SU-DHL-6 (cell line): ENCODE results near the gene ANKRD42.

Experiments used
- H2AFZ ChIP-seq: fragments of 200-600 bp; sonication (generic); 2 replicates; pipeline ENCODE4 v1.6.1; 2014; ENCODE audit warnings: low read depth, mild to moderate bottlenecking, moderate library complexity, mixed read lengths, antibody characterized with exemption, low read length; ENCODE audit not compliant: severe bottlenecking
- H3F3A ChIP-seq: fragments of 200-600 bp; shearing (Covaris generic); 2 replicates; pipeline ENCODE4 v1.6.0; 2016; ENCODE audit warnings: antibody characterized with exemption, mild to moderate bottlenecking; ENCODE audit not compliant: insufficient read depth
- H3K27ac ChIP-seq: fragments of 200-600 bp; sonication (generic); 2 replicates; pipeline ENCODE4 v1.5.1; 2016; ENCODE audit warnings: low read depth, mild to moderate bottlenecking, low read length, moderate library complexity, mixed read lengths
- H3K27me3 ChIP-seq: fragments of 200-600 bp; sonication (generic), shearing (Covaris generic); 2 replicates; pipeline ENCODE4 v1.6.0; 2014; ENCODE audit warnings: mild to moderate bottlenecking, low read length
- H3K36me3 ChIP-seq: fragments of 200-600 bp; sonication (generic); 2 replicates; pipeline ENCODE4 v1.6.1; 2014; ENCODE audit warnings: mild to moderate bottlenecking, low read length, mixed read lengths
- H3K4me2 ChIP-seq: fragments of 300-600, 200-600 bp; shearing (Covaris generic), sonication (generic); 2 replicates; pipeline ENCODE4 v1.6.0; 2014; ENCODE audit warnings: low read length, low read depth, mild to moderate bottlenecking; ENCODE audit not compliant: poor library complexity, severe bottlenecking
- H3K4me3 ChIP-seq: fragments of 200-600 bp; sonication (generic); 2 replicates; pipeline ENCODE4 v1.5.1; 2014; ENCODE audit warnings: antibody characterized with exemption, low read length, mild to moderate bottlenecking, mixed read lengths; ENCODE audit not compliant: insufficient read depth, poor library complexity, severe bottlenecking
- H3K79me2 ChIP-seq: fragments of 200-600 bp; sonication (generic); 2 replicates; pipeline ENCODE4 v1.6.1; 2014; ENCODE audit warnings: mild to moderate bottlenecking, low read length, moderate library complexity; ENCODE audit not compliant: insufficient read depth
- H3K9ac ChIP-seq: fragments of 200-600 bp; sonication (generic); 2 replicates; pipeline ENCODE4 v1.7.0; 2014; ENCODE audit warnings: mild to moderate bottlenecking, low read length
- H3K9me2 ChIP-seq: fragments of 200-600 bp; sonication (generic); replicated peaks from 2 replicates; pipeline ENCODE4 v1.6.1; 2014; ENCODE audit warnings: low read length; ENCODE audit not compliant: insufficient read depth
- H3K9me3 ChIP-seq: fragments of 200-600 bp; sonication (generic); 2 replicates; pipeline ENCODE4 v1.6.1; 2014; ENCODE audit warnings: low read length, mixed read lengths; ENCODE audit not compliant: insufficient read depth
- H4K20me1 ChIP-seq: fragments of 200-600 bp; sonication (generic); 2 replicates; pipeline ENCODE4 v1.6.1; 2014; ENCODE audit warnings: low read depth, mild to moderate bottlenecking, antibody characterized with exemption, low read length, moderate library complexity, mixed read lengths
- EZH2phosphoT487 ChIP-seq: fragments of 200-600 bp; sonication (generic), shearing (Covaris generic); conservative IDR thresholded peaks from 2 replicates; pipeline ENCODE4 v1.6.1; 2018; ENCODE audit warnings: mild to moderate bottlenecking, antibody characterized with exemption, low read length, moderate library complexity, mixed read lengths
- TF ChIP-seq, protein P1 (sequence below): fragments of 200-600 bp; sonication (generic); IDR thresholded peaks from one replicate; pipeline ENCODE4 v1.5.1; 2017; ENCODE audit warnings: antibody characterized with exemption, mild to moderate bottlenecking, low read length, moderate library complexity; ENCODE audit not compliant: insufficient read depth, poor library complexity, severe bottlenecking

The ANKRD42 gene

DNA sequence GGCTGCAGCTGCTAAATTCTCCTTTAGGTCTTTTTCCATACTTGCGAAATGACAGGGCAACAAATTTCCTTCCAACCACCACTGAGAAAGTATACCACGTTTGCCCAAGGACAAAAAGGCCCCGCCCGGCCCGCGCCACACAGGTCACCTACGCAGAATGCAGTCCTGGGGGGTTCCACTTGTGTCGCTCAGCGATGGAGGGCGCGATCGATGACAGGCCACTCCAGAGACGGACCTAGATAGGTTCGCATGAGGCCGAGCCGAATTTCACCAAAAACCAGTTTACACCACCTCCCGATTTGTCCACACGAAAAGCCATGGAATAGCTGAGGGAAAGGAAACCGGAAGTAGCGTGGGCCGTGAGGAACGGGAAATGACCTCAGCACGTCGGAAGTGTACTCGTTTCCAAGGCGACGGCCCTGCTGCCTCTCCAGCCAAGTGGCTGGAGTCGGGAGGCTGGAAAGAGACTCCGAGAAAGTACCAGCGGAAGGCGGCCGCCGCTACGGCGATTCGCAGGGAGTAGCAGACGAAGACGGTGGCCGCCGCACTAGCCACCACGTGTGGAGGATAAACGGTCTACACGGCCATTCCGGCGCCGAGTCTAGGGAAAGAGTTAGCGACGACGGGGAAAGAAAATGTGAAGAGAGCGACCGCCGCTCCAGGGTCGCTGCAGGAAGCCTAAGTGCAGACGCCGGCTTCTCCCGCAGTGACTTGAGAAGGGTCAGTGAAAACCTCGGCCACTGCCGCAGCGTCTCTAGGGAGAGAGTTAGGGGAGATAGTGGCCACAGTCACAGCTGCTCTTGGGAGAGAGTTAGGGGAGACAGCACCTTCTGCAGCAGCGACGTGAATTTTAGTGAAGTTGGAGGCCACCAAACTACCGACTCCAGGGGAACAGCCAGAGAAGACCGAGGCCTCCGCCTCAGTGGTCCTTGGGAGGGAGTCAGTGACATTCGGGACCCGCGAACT, at the start of gene ANKRD42:
ANKRD42 (plus strand) TSS at position 398 of the 966 bp plus-strand sequence. CDS start 959 bp downstream, outside the sequence.
- Histone ChIP-seq H4K20me1 (no peaks in the 10 kb centered on the region), H3K27ac (peak within 1 kb of the TSS; percentile 31; the same call in 1 of the 2 replicates), H3K4me2 (peak within 1 kb of the TSS; percentile 75), H3K9ac (peak within 1 kb of the TSS; percentile 72), H3K9me3 (no peaks in the 10 kb centered on the region), H3K36me3 (peaks cover 3% of the 10 kb centered on the region; the same call in 1 of the 2 replicates), H3K4me3 (peak within 1 kb of the TSS; percentile 98), H3K27me3 (no peaks in the 10 kb centered on the region), H3F3A (peaks cover 9% of the 10 kb centered on the region; the same call in 1 of the 2 replicates), H2AFZ (peak within 1 kb of the TSS; percentile 94), H3K9me2 (no peaks in the 10 kb centered on the region), H3K79me2 (peaks cover 19% of the 10 kb centered on the region)
- TF ChIP-seq, protein P1, sequence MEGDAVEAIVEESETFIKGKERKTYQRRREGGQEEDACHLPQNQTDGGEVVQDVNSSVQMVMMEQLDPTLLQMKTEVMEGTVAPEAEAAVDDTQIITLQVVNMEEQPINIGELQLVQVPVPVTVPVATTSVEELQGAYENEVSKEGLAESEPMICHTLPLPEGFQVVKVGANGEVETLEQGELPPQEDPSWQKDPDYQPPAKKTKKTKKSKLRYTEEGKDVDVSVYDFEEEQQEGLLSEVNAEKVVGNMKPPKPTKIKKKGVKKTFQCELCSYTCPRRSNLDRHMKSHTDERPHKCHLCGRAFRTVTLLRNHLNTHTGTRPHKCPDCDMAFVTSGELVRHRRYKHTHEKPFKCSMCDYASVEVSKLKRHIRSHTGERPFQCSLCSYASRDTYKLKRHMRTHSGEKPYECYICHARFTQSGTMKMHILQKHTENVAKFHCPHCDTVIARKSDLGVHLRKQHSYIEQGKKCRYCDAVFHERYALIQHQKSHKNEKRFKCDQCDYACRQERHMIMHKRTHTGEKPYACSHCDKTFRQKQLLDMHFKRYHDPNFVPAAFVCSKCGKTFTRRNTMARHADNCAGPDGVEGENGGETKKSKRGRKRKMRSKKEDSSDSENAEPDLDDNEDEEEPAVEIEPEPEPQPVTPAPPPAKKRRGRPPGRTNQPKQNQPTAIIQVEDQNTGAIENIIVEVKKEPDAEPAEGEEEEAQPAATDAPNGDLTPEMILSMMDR: no peak
- TF ChIP-seq EZH2phosphoT487: no peak

DNA sequence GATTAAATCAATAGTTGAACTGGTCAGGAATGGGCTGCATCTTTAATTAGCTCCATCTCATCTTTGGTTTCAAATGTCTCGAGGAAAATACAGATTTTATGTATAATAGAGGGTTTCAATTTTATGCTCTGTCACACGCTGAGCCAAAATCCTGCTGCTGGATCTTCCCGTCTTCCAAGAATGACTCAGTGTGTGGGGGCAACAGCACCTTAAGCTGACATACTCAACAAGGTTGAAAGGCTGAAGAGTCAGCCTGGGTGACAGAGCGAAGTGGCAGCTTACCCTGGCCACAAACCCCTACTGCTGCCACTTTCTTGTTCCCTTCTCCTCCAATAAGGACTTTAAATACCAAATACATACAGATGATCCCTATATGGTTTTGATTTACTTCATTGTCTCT, 45.6 kb upstream of the ANKRD42 start:
- Histone ChIP-seq H3K9ac (no peak overlapping the region), H3K9me2 (no peaks in the 10 kb centered on the region), H3K4me3 (no peak overlapping the region), H3K36me3 (no peaks in the 10 kb centered on the region), H3F3A (no peaks in the 10 kb centered on the region), H3K27me3 (no peaks in the 10 kb centered on the region), H4K20me1 (no peaks in the 10 kb centered on the region), H2AFZ (no peak overlapping the region), H3K9me3 (no peaks in the 10 kb centered on the region), H3K79me2 (no peaks in the 10 kb centered on the region), H3K4me2 (no peak overlapping the region), H3K27ac (no peak overlapping the region)
- TF ChIP-seq, protein P1: no peak
- no peak for TF ChIP-seq EZH2phosphoT487

DNA sequence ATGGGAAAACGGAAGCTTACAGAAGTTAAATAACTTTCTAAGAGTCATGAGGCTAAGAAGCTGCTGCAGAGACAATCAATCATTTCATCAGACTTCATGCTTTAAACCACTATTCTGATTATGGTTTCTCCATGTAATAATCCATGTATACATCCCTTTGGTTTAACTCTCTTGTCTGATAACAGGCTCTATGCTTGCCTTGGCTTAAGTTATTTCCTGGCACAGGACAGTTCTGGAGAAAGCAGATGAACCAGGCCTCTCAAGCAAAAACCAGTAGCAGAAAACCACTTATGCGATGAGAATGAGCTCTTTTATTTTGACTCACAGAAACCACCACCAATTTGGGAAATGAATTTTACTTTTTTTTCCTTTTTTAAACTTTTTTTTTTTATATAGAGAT, 43.1 kb upstream of the ANKRD42 start:
- Histone ChIP-seq H2AFZ (no peak overlapping the region), H3K9me2 (no peaks in the 10 kb centered on the region), H4K20me1 (no peaks in the 10 kb centered on the region), H3K4me3 (no peak overlapping the region), H3F3A (peaks cover 8% of the 10 kb centered on the region; the same call in 1 of the 2 replicates), H3K9ac (no peak overlapping the region), H3K27me3 (no peaks in the 10 kb centered on the region), H3K27ac (no peak overlapping the region), H3K36me3 (no peaks in the 10 kb centered on the region), H3K79me2 (no peaks in the 10 kb centered on the region), H3K9me3 (no peaks in the 10 kb centered on the region), H3K4me2 (no peak overlapping the region)
- TF ChIP-seq, protein P1: no peak
